ENCODE measurements around the gene NAPG. TPM values are rescaled to one million over a fixed set of nuclear protein-coding genes. Genes with fewer than 3 reads are reported as not detected.
A peak's percentile ranks its signal among the peaks of the same experiment; 100 is the strongest.

Gene NAPG
- total and polyA plus RNA-seq, 12 donors: 14.3 to 49.9 (median 36.1) TPM

GRCh38 chr18:10514601-10515000 lies 11.2 kb upstream of the NAPG start:
- Histone ChIP-seq H3K9me3 (peaks cover 0 to 8% (median 0%) of the 10 kb centered on the region in 11 donors), H3K27ac (no peak overlapping the region), H3K4me1 (peaks cover 4 to 28% (median 15%) of the 10 kb centered on the region in 9 donors), H3K4me3 (no peak overlapping the region), H3K27me3 (no peaks in the 10 kb centered on the region), H3K36me3 (no peaks in the 10 kb centered on the region)
- intact Hi-C loops (cut with DNase I): loop anchor here in 4 of 10 donors (10.0 kb wide), 4 partner anchors 60 to 510 kb away; partner anchors contain the start of gene APCDD1 (in 1 of the 4)
- DNase-seq: no peak
- ATAC-seq: no peak
- TF ChIP-seq, protein P1, sequence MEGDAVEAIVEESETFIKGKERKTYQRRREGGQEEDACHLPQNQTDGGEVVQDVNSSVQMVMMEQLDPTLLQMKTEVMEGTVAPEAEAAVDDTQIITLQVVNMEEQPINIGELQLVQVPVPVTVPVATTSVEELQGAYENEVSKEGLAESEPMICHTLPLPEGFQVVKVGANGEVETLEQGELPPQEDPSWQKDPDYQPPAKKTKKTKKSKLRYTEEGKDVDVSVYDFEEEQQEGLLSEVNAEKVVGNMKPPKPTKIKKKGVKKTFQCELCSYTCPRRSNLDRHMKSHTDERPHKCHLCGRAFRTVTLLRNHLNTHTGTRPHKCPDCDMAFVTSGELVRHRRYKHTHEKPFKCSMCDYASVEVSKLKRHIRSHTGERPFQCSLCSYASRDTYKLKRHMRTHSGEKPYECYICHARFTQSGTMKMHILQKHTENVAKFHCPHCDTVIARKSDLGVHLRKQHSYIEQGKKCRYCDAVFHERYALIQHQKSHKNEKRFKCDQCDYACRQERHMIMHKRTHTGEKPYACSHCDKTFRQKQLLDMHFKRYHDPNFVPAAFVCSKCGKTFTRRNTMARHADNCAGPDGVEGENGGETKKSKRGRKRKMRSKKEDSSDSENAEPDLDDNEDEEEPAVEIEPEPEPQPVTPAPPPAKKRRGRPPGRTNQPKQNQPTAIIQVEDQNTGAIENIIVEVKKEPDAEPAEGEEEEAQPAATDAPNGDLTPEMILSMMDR (IDR thresholded peaks at IDR 0.05): no peak

DNA sequence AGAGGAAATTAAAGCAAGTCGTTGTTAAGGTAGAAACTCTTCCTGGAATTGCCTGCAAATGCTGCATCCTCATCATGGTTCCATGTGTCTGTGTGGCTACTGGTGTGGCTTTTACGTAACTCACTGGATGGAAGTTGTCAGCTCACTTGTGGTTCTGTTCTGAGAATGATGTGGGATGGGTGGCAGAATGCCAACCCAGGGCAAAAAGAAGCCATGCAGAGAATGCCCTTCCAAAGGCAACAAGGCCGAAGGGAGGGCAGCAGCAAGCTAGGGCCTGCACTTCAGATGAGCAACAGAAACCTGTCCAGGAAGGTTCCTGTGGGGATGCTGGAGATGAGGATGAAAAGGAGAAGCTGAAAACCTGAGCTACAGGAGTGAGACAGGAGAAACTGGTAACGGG lies 10.4 kb upstream of the NAPG start:
- Histone ChIP-seq H3K36me3 (no peaks in the 10 kb centered on the region), H3K9me3 (peaks cover 0 to 8% (median 0%) of the 10 kb centered on the region in 11 donors), H3K27me3 (no peaks in the 10 kb centered on the region), H3K4me3 (no peak overlapping the region), H3K27ac (no peak overlapping the region), H3K4me1 (peaks cover 4 to 33% (median 19%) of the 10 kb centered on the region in 9 donors)
- no peak for DNase-seq
- intact Hi-C loops (cut with DNase I): loop anchor here in 7 of 10 donors (5.0 to 10.0 kb wide), 8 partner anchors 61 to 511 kb away; partner anchors contain the start of gene APCDD1 (in 1 of the 7)
- TF ChIP-seq, protein P1 (IDR thresholded peaks at IDR 0.05): no peak
- 67 to 70% methylated on average over 4 of the region's 4 CpGs for whole genome bisulfite sequencing, 2 donors
- ATAC-seq: no peak

DNA sequence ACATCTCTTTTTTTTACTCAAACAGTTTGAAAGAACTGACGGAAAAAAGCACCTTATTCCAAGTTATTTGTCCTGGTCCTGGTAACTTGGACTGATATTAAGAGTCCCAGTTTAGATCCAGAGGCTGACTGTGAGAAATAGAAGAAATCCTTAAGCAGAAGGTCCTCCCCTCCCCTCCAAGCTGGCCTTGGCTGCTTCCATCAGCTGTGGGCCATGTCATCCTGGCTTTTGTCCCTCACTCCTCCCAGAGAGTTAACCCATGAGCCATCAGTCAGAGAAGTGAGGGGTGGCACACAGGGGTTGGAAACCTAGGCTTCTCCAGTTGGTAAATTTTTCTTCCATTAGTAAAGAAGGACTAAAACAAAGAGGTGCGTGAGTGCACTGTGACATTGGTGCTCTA lies 9.7 kb upstream of the NAPG start:
- TF ChIP-seq, protein P1 (IDR thresholded peaks at IDR 0.05): no peak
- no peak overlapping the region for H3K27ac ChIP-seq
- WGBS, 2 donors: 82 to 91% methylated on average over 2 of the region's 2 CpGs
- H3K4me3 ChIP-seq: no peak overlapping the region
- H3K9me3 ChIP-seq: peaks cover 0 to 8% (median 0%) of the 10 kb centered on the region in 11 donors
- DNase-seq (no peak), ATAC-seq (no peak)
- no peaks in the 10 kb centered on the region for H3K36me3 ChIP-seq
- intact Hi-C loops (cut with DNase I): loop anchor here in 7 of 10 donors (2.0 to 10.0 kb wide), 9 partner anchors 61 to 545 kb away; partner anchors contain the start of gene APCDD1 (in 1 of the 7)
- peaks cover 4 to 33% (median 19%) of the 10 kb centered on the region in 9 donors for H3K4me1 ChIP-seq
- no peaks in the 10 kb centered on the region for H3K27me3 ChIP-seq

DNA sequence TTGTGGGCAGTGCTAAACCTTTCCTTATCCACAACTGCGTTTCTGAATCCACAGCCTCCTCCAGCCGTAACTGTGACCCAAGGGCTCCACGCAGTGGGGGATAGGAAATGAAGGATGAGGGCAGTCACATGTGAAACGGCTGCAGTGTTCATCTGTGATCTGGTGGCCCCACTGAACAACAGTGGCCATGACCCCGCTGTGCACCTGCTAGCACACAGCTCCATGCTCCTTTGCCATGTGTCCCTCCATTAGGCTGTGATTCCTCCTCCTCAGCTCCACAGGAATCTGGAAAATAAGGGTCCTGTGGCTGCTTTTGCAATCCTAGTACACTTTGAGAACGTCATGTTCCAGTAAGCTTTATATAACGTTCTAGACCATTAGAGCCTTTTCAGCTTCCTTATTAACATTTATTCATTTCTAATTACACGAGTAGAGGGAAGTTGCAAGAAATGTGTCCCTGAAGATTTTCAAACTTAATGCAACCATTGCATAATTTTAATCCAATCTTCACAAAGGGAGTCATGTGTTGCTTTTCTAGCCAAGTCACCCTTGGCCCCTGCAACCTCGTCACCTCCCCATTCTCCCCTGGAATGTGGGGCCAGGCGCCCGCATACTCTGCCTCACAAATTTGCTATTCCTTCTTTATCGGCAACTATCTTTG lies 7.1 kb upstream of the NAPG start:
- H3K9me3 ChIP-seq: peaks cover 0 to 8% (median 0%) of the 10 kb centered on the region in 11 donors
- no peaks in the 10 kb centered on the region for H3K36me3 ChIP-seq
- H3K4me3 ChIP-seq: no peak overlapping the region
- H3K27me3 ChIP-seq: no peaks in the 10 kb centered on the region
- H3K4me1 ChIP-seq: peaks cover 4 to 31% (median 19%) of the 10 kb centered on the region in 9 donors
- peak; percentile 71 to 89 (median 82) for ATAC-seq
- TF ChIP-seq, protein P1 (IDR thresholded peaks at IDR 0.05): peak in 7 of 9 donors; percentile 36 to 69 (median 56)
- intact Hi-C loops (cut with DNase I): loop anchor here in 8 of 10 donors (1.0 to 10.0 kb wide), 12 partner anchors 64 to 548 kb away; partner anchors contain the start of gene APCDD1 (in 1 of the 8)
- DNase-seq: peak; percentile 43 to 69
- H3K27ac ChIP-seq: peak overlapping the region in 4 of 10 donors; percentile 14 to 45 (median 29)
- 39 to 48% methylated on average over 12 of the region's 12 CpGs for WGBS, 2 donors

Measured in heart right ventricle (tissue), 16 donors.